Ovary (tissue), 3 donors: ENCODE measurements around the gene GORASP2.

ENCODE experiments used
- EP300 ChIP-seq: sonication (generic); formaldehyde crosslinking; IDR thresholded peaks from one replicate; pipeline ENCODE4 v1.6.1; 2017; ENCODE audit warnings: antibody characterized with exemption
- TF ChIP-seq, protein P1 (sequence below), 3 donors: fragments of 450-650 bp in 2 of 3; fragments of 200-600 bp in 1 of 3; IDR thresholded peaks; one replicate each; pipeline versions ENCODE4 v1.5.1 to v1.8.0; 2016 to 2022; ENCODE audit warnings: antibody characterized with exemption in 3 of 3, mild to moderate bottlenecking in 1 of 3
- donor health status: DM: no; HTN: no; CAD: no.

DNA sequence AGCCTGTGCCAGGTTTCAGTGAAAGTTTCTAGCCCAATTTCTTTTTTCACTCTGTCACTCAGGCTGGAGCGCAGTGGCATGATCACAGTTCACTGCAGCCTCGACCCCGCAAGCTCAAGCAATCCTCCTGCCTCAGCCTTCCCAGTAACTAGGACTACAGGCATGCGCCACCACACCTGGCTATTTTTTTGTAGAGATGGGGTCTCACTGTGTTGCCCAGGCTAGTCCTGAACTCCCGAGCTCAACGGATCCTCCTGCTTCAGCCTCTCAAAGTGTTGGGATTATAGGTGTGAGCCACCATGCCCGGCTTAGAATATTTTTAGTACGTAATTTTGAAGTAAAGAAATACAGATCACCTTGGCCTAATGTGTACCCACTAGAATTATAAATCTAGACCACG lies 87.1 kb downstream of the GORASP2 start:
- TF ChIP-seq, protein P1, sequence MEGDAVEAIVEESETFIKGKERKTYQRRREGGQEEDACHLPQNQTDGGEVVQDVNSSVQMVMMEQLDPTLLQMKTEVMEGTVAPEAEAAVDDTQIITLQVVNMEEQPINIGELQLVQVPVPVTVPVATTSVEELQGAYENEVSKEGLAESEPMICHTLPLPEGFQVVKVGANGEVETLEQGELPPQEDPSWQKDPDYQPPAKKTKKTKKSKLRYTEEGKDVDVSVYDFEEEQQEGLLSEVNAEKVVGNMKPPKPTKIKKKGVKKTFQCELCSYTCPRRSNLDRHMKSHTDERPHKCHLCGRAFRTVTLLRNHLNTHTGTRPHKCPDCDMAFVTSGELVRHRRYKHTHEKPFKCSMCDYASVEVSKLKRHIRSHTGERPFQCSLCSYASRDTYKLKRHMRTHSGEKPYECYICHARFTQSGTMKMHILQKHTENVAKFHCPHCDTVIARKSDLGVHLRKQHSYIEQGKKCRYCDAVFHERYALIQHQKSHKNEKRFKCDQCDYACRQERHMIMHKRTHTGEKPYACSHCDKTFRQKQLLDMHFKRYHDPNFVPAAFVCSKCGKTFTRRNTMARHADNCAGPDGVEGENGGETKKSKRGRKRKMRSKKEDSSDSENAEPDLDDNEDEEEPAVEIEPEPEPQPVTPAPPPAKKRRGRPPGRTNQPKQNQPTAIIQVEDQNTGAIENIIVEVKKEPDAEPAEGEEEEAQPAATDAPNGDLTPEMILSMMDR (IDR thresholded peaks at IDR 0.05): no peak
- no peak for TF ChIP-seq EP300
